Aorta (tissue), 5 donors: ENCODE measurements around the gene DCLRE1A. TPM values are rescaled to one million over a fixed set of nuclear protein-coding genes. Genes with fewer than 3 reads are reported as not detected.
"Not testable (repeated sequence)": the region's sequence is repeated elsewhere in the genome, so short reads cannot be mapped to it uniquely, and the experiment has no call there.

Experiments
- ATAC-seq: fragments of 200-7000 bp; cut with Tn5 transposase; one replicate; pipeline ENCODE4 v1.9.1; 2022; ENCODE audit warnings: moderate library complexity; ENCODE audit not compliant: low FRiP score
- DNase-seq, 2 donors: peaks; one replicate each; pipeline ENCODE4 v3.0.0-alpha.2; 2020
- H3K27ac ChIP-seq, 2 donors: one replicate each; pipeline ENCODE4 v1.5.1; 2013; ENCODE audit warnings: low read length in 2 of 2, mild to moderate bottlenecking in 2 of 2, moderate library complexity in 2 of 2, control low read depth in 1 of 2, inconsistent platforms in 1 of 2, low read depth in 1 of 2
- H3K27me3 ChIP-seq, 2 donors: one replicate each; pipeline ENCODE4 v1.6.1; 2013; ENCODE audit warnings: control low read depth in 1 of 2, low read length in 1 of 2, mild to moderate bottlenecking in 1 of 2, moderate library complexity in 1 of 2; ENCODE audit not compliant: insufficient read depth in 2 of 2, control insufficient read depth in 1 of 2
- H3K36me3 ChIP-seq, 2 donors: one replicate each; pipeline ENCODE4 v1.6.1; 2013; ENCODE audit warnings: control low read depth in 1 of 2, low read length in 1 of 2, mild to moderate bottlenecking in 1 of 2; ENCODE audit not compliant: insufficient read depth in 2 of 2, control insufficient read depth in 1 of 2
- H3K4me1 ChIP-seq, 2 donors: one replicate each; pipeline ENCODE4 v1.6.1; 2013; ENCODE audit warnings: low read length in 2 of 2, control low read depth in 1 of 2, mild to moderate bottlenecking in 1 of 2, moderate library complexity in 1 of 2; ENCODE audit not compliant: insufficient read depth in 2 of 2, control insufficient read depth in 1 of 2
- H3K4me3 ChIP-seq, 2 donors: one replicate each; pipeline ENCODE4 v1.5.1; 2013; ENCODE audit warnings: low read length in 2 of 2, control low read depth in 1 of 2, mild to moderate bottlenecking in 1 of 2
- H3K9me3 ChIP-seq: one replicate; pipeline ENCODE4 v1.6.1; 2013; ENCODE audit warnings: mild to moderate bottlenecking, low read length; ENCODE audit not compliant: control insufficient read depth
- WGBS, 2 donors: extraction: QIAGEN DNeasy Blood & Tissue Kit; methylation state at CpG; one replicate each; pipeline ENCODE4 v1.1.7; 2013; 5-methylcytosine and 5-hydroxymethylcytosine counted together
- intact Hi-C, 2 donors: fragments of 100-400 bp; cut with DNase I; formaldehyde crosslinking; loops; one replicate each; pipeline versions ENCODE4 v1.14.2 to v1.15.0; 2022
- polyA plus RNA-seq, 2 donors: library from polyadenylated mRNA; stranded (reverse); fragments of 200-250 nt; gene quantifications; one replicate each; pipeline ENCODE4 v1.2.3, GENCODE V29; 2013
- total RNA-seq, 2 donors: library from RNA; stranded (reverse); fragmentation: NEBNext Ultra II Directional; extraction: Animal tissue kit (Norgen Biotek cat#: 25700); gene quantifications; one replicate each; pipeline ENCODE4 v1.2.1, GENCODE V29; 2021
- donor health status: healthy with polysubstance abuse.
- donor health status: Bipolar disorder and iron deficiency.
- donor health status: DM: no; HTN: no; CAD: no.
- donor health status: DM: no; HTN: no; CAD: no.
- donor health status: DM: yes; HTN: yes; CAD: no.

Gene DCLRE1A
- total and polyA plus RNA-seq, 4 donors, result 1.9 to 3.8 (median 2.7) TPM

DNA sequence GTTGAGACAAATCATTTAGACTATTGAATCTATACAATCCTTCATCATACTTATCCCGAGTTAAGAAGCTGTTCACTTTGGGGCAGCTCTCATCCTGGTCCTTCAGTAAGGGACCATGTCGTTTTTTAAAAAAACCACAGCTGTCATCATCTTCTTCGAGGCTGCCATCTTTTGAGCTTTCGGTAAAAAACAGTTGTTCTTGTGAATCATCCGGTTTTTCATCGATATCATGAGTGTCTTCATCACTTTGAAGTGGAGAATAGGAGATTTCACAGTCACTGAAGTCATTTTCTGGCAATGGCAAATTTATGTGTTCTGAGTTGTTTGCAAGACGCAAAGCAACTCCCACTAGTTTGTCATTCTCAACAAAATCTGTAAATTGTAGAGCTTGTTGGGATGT is 3.9 kb downstream of the DCLRE1A start:
- DNase-seq (no peak), ATAC-seq (no peak)
- 93 to 94% methylated on average over 7 of the region's 7 CpGs for WGBS, 2 donors
- intact Hi-C loops, result no loop called here
- Histone ChIP-seq H3K36me3 (peaks cover 2 to 6% of the 10 kb centered on the region in 2 donors), H3K4me1 (peaks cover 0 to 2% of the 10 kb centered on the region in 2 donors), H3K4me3 (no peak overlapping the region), H3K27me3 (no peaks in the 10 kb centered on the region), H3K27ac (no peak overlapping the region), H3K9me3 (no peaks in the 10 kb centered on the region)

DNA sequence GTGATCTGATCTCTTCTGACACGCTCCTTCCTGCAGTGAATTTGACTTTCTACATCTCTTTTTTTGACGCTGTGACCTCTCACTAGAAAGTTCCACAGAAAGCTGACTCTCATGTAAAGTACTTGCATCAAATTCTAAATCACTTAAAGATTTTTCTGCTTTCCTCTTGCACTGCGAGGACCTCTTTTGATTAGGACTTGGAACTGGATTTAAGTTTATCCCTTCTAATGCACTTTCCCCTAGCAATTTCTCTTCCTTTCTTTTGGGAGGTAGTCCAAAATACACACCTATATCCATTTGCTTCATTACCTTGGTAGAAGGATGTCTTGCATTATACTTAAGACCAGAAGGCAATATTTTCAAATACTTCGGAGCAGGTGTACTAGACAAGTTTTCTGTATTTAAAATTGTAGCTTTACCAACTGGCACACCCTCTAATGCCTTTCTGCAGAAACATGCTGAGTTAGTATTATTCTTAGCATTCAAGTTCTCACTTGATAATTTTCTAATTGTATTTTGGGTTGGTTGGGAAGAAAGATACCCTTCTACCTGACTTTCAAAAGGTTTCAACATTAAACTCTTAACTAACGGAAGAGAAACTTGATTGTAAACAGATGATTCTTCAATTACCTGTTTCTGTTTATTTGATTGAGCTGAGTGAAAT is 4.6 kb downstream of the DCLRE1A start:
- H3K27me3 ChIP-seq, result no peaks in the 10 kb centered on the region
- peaks cover 2 to 6% of the 10 kb centered on the region in 2 donors for H3K36me3 ChIP-seq
- no peaks in the 10 kb centered on the region for H3K9me3 ChIP-seq
- ATAC-seq (no peak), DNase-seq (no peak)
- WGBS, 2 donors, result 91 to 94% methylated on average over 5 of the region's 5 CpGs
- H3K4me1 ChIP-seq, result peaks cover 0 to 2% of the 10 kb centered on the region in 2 donors
- H3K27ac ChIP-seq, result no peak overlapping the region
- intact Hi-C loops, result no loop called here
- no peak overlapping the region for H3K4me3 ChIP-seq

DNA sequence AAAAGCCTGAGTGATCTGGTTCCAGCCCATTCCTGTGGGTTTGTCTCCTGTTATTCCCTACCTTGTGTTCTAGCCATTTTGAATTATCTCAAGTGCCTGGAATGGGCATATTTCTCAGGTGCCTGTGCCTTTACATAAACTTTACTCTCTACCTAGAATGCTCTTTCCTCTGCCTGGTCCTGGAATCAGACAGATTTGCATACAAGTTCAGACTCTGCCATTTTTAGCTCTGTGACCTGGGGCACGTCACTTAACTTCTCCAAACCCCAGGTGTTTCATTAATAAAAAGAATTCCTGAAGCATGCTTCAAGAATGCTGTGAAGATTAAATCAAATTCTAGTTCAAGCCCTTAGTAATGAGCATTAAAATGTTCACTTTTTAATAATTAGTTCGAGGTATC is 7.8 kb downstream of the DCLRE1A start:
- H3K27ac ChIP-seq, result no peak overlapping the region

DNA sequence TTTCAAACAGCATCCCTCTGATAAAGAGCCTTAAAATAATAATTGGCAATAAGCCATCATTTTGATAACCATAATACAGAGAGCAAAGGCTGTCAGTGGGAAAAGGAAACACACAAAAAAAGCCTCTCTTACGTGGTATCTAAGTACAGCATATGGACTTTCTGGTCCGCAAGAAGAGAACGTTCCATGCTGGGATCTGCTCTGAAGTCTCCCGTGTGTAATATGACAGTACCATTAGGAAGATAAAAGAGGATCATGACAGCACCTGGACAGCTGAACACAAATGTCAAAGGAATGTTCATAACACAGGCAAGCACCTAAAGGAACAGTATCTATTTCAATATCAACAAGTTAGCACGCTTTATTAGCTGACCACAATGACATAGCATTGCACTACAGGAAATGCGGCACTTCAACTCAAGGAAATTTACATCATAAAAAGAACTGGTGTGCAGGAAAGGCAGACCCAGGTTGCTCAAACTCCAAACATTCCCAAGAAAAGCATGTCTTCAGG is 9.9 kb downstream of the DCLRE1A start:
- DNase-seq, result no peak

More for the DNA sequence above, 7.8 kb downstream of the DCLRE1A start:
- Histone ChIP-seq H3K9me3 (no peaks in the 10 kb centered on the region), H3K4me1 (peaks cover 0 to 2% of the 10 kb centered on the region in 2 donors), H3K36me3 (peaks cover 2 to 3% of the 10 kb centered on the region in 2 donors), H3K4me3 (no peak overlapping the region), H3K27me3 (no peaks in the 10 kb centered on the region)
- ATAC-seq, result no peak
- intact Hi-C loops, result no loop called here
- DNase-seq, result no peak
- WGBS, 2 donors, result 91 to 95% methylated on average over 2 of the region's 2 CpGs

DNA sequence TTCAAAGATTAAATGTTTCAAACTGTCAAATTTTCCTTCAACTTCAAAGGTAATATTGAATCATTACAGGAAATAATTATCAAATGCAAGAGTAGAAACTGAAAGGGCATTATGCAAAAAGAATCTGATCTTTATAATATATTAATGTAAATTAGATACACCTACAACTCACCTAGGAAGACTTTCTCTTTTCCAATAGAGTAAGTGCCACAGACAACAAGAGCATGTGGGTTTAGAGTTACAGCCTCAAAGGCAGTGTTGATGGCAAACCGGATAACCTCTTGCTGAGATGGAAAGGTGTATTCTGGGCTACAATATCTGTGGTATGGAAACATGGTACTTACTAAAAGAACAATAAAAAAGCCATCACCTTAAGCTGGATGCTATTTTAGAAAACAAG is 11.7 kb downstream of the DCLRE1A start:
- WGBS, 2 donors, result 81 to 83% methylated on average over 1 of the region's 1 CpG
- Histone ChIP-seq H3K4me1 (no peaks in the 10 kb centered on the region), H3K4me3 (no peak overlapping the region), H3K9me3 (no peaks in the 10 kb centered on the region), H3K27me3 (no peaks in the 10 kb centered on the region), H3K27ac (no peak overlapping the region), H3K36me3 (peaks cover 0 to 2% of the 10 kb centered on the region in 2 donors)
- intact Hi-C loops, result no loop called here
- DNase-seq (no peak), ATAC-seq (no peak)

More for the DNA sequence above, 9.9 kb downstream of the DCLRE1A start:
- no peak for ATAC-seq
- H3K27ac ChIP-seq, result no peak overlapping the region
- H3K9me3 ChIP-seq, result no peaks in the 10 kb centered on the region
- H3K27me3 ChIP-seq, result no peaks in the 10 kb centered on the region
- H3K36me3 ChIP-seq, result peaks cover 0 to 2% of the 10 kb centered on the region in 2 donors
- no peak overlapping the region for H3K4me3 ChIP-seq
- no peaks in the 10 kb centered on the region for H3K4me1 ChIP-seq
- intact Hi-C loops, result no loop called here
- 75 to 77% methylated on average over 6 of the region's 6 CpGs for WGBS, 2 donors

DNA sequence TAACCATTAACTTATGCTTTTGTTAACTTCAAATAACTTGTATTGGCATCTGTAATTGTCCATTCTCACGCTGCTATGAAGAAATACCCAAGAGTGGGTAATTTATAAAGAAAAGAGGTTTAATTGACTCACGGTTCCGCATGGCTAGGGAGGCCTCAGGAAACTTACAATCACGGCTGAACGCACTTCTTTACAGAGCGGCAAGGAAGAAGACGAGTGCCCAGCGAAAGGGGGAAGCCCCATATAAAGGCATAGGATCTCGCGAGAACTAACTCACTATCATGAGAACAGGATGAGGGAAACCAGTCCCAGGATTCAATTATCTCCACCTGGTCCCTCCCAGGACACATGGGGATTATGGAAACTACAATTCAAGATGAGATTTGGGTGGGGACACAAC is 25.3 kb downstream of the DCLRE1A start:
- H3K4me3 ChIP-seq, DNase-seq, H3K36me3 ChIP-seq, H3K27ac ChIP-seq, intact Hi-C loops, H3K9me3 ChIP-seq, H3K27me3 ChIP-seq, H3K4me1 ChIP-seq, ATAC-seq: not testable (repeated sequence)
- 89 to 93% methylated on average over 10 of the region's 10 CpGs for WGBS, 2 donors

DNA sequence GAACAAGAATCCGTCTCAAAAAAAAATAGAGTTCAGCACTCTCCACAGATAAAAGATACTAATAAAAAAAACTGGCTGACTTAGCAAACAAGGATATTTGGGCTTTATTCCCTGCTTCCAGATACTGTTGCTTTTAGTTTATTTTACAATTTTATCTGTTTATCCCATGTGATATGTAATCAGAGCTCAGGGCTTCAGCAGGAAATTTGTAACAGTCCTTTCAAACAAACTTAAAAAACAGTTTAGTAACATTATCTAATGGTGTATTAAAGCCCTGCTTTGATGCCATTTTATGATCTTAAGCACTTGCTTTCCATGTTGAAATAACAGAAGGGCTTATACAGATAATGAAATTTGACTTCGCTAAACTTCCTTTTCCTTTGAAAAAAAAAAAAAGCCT is 28.1 kb downstream of the DCLRE1A start:
- intact Hi-C loops, result no loop called here
- 75 to 76% methylated on average over 2 of the region's 2 CpGs for WGBS, 2 donors
- Histone ChIP-seq H3K9me3 (no peaks in the 10 kb centered on the region), H3K36me3 (no peaks in the 10 kb centered on the region), H3K27me3 (no peaks in the 10 kb centered on the region), H3K4me1 (no peaks in the 10 kb centered on the region), H3K4me3 (no peak overlapping the region), H3K27ac (no peak overlapping the region)
- DNase-seq, result no peak
- ATAC-seq, result no peak

DNA sequence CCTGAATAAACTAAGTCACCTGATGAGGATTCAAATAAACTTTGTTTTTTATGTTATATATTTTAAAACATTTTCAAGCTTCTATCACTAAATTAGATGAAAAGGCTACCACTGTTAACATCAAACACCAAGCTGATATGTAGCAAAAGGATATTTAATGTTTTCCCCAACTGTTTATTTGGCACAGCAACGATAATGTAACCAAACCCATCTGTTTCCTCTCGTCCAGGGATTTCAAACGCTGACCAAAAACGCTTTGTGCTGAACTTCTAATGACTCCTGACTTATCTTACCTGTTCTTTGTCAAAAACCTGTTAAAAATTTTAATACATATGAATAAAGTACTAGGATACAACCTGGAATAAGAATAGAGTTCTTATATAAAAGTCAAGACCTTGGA is 30.5 kb downstream of the DCLRE1A start:
- Histone ChIP-seq H3K36me3 (no peaks in the 10 kb centered on the region), H3K9me3 (no peaks in the 10 kb centered on the region), H3K4me1 (no peaks in the 10 kb centered on the region), H3K4me3 (no peak overlapping the region), H3K27ac (no peak overlapping the region), H3K27me3 (no peaks in the 10 kb centered on the region)
- intact Hi-C loops, result no loop called here
- WGBS, 2 donors, result 45 to 55% methylated on average over 4 of the region's 4 CpGs
- no peak for ATAC-seq
- no peak for DNase-seq

DNA sequence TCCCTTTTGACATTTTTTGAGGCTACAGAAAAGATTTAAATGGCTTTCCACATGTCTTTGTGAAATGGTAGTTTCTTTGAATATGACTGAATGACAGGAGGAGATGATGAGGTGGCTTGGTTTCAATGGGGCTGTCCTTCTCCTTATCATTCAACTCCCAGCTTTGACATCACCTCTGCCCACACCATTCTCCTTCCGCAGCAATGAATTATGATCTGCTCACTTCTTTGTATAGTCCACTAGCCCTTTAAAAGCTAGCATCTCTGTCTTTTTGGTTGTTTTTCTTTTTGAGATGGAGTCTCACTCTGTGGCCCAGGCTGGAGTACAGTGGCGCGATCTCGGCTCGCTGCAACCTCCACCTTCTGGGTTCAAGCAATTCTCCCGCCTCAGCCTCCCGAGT is 31.7 kb downstream of the DCLRE1A start:
- DNase-seq (no peak), ATAC-seq (no peak)
- Histone ChIP-seq H3K36me3 (no peaks in the 10 kb centered on the region), H3K4me3 (no peak overlapping the region), H3K27ac (no peak overlapping the region), H3K4me1 (no peaks in the 10 kb centered on the region), H3K27me3 (no peaks in the 10 kb centered on the region), H3K9me3 (no peaks in the 10 kb centered on the region)
- intact Hi-C loops, result no loop called here
- WGBS, 2 donors, result 96 to 99% methylated on average over 7 of the region's 7 CpGs
